ENCODE results near the gene KCND3.

The KCND3 gene

GRCh38 chr1:111948209-111949171 is 41.0 kb downstream of the KCND3 start (continued):
- no peak for TF ChIP-seq TSHZ2 (CRISPR knock-in tag; IDR thresholded peaks at IDR 0.05)

DNA sequence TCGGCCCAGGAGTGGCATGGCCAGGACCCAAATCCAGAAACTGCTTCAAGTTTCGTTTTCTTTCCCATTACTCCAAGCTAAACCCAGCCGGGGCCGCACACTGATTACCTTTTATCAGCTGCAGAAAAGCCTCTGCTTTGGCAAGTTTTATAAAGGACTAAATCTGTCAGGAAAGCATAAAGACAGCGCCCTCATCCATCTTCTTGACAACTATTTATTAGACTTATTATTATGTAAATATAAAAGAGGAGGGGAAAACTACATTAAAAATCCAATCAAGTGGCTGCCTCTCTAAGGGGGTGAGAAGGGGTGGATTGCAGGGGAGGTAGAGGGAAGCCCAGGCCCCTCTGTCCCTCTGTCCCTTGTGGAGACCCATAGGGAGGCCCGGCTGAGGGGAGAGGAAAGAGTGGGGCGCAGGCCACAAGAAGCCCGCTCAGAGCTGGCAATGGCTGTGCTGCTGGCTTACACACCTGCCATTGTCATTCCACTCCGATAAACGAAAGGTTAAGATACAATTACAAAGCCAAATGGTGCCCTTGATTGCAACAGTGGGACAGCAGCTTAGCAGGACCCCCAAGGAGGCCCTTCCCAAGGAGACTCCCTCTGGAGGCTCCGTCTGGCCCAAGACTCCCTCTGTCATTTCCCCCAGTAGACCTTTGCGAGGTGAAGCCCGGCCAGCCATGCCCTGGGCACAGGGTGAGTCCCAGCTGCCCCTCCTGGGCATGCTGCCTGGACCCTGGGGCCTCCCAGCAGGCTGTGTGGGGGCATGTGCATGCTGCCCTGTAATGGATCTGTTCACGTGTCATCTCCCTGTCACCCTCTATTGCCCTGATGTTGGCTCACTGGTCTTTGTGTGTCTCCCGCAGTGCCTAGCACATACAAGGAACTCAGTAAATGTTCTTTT is 45.4 kb downstream of the KCND3 start:
- ATAC-seq, result no peak
- TF ChIP-seq ZFP3 (CRISPR knock-in tag; IDR thresholded peaks at IDR 0.05) (no peak), OSR1 (CRISPR knock-in tag; IDR thresholded peaks at IDR 0.05) (no peak), SNAI2 (CRISPR knock-in tag; IDR thresholded peaks at IDR 0.05) (no peak), ZNF8 (CRISPR knock-in tag; IDR thresholded peaks at IDR 0.05) (no peak), POU6F1 (CRISPR knock-in tag; IDR thresholded peaks at IDR 0.05; ENCODE audit: borderline replicate concordance, low read depth) (no peak), BACH2 (CRISPR knock-in tag; IDR thresholded peaks at IDR 0.05; ENCODE audit: borderline replicate concordance) (no peak), ISL1 (CRISPR knock-in tag; IDR thresholded peaks at IDR 0.05) (no peak), RARB (CRISPR knock-in tag; IDR thresholded peaks at IDR 0.05) (no peak), TSHZ2 (CRISPR knock-in tag; IDR thresholded peaks at IDR 0.05) (no peak), TOX (CRISPR knock-in tag; IDR thresholded peaks at IDR 0.05; ENCODE audit: borderline replicate concordance) (no peak), CSDC2 (CRISPR knock-in tag; IDR thresholded peaks at IDR 0.05) (no peak), ZNF70 (CRISPR knock-in tag; IDR thresholded peaks at IDR 0.05) (no peak), ESRRG (CRISPR knock-in tag; IDR thresholded peaks at IDR 0.05) (no peak), TCF4 (CRISPR knock-in tag; IDR thresholded peaks at IDR 0.05; ENCODE audit: borderline replicate concordance) (no peak), ZFP30 (CRISPR knock-in tag; IDR thresholded peaks at IDR 0.05) (no peak), ARNTL (CRISPR knock-in tag; IDR thresholded peaks at IDR 0.05; ENCODE audit: borderline replicate concordance, low read depth) (no peak), GLIS3 (CRISPR knock-in tag; IDR thresholded peaks at IDR 0.05) (no peak), PATZ1 (CRISPR knock-in tag; IDR thresholded peaks at IDR 0.05; ENCODE audit: borderline replicate concordance) (no peak)
- TF ChIP-seq, protein P1, sequence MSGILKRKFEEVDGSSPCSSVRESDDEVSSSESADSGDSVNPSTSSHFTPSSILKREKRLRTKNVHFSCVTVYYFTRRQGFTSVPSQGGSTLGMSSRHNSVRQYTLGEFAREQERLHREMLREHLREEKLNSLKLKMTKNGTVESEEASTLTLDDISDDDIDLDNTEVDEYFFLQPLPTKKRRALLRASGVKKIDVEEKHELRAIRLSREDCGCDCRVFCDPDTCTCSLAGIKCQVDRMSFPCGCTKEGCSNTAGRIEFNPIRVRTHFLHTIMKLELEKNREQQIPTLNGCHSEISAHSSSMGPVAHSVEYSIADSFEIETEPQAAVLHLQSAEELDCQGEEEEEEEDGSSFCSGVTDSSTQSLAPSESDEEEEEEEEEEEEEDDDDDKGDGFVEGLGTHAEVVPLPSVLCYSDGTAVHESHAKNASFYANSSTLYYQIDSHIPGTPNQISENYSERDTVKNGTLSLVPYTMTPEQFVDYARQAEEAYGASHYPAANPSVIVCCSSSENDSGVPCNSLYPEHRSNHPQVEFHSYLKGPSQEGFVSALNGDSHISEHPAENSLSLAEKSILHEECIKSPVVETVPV (CRISPR knock-in tag; IDR thresholded peaks at IDR 0.05), result no peak
- TF ChIP-seq, protein P2, sequence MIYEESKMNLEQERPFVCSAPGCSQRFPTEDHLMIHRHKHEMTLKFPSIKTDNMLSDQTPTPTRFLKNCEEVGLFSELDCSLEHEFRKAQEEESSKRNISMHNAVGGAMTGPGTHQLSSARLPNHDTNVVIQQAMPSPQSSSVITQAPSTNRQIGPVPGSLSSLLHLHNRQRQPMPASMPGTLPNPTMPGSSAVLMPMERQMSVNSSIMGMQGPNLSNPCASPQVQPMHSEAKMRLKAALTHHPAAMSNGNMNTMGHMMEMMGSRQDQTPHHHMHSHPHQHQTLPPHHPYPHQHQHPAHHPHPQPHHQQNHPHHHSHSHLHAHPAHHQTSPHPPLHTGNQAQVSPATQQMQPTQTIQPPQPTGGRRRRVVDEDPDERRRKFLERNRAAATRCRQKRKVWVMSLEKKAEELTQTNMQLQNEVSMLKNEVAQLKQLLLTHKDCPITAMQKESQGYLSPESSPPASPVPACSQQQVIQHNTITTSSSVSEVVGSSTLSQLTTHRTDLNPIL (CRISPR knock-in tag; IDR thresholded peaks at IDR 0.05; ENCODE audit: low read depth), result no peak

Data from SK-N-SH treated with all-trans-retinoic acid at 6 μM for 48 hours (cell line).